HG03354 (cell line): ENCODE data around the gene EBNA1BP2.
A peak's percentile ranks its signal among the peaks of the same experiment; 100 is the strongest.
"Not testable (repeated sequence)": the region's sequence is repeated elsewhere in the genome, so short reads cannot be mapped to it uniquely, and the experiment has no call there.

Experiments
- ATAC-seq: cut with Tn5 transposase; IDR thresholded peaks from one replicate; pipeline ENCODE4 v1.9.1; 2021; ENCODE audit warnings: mild to moderate bottlenecking; ENCODE audit not compliant: unreplicated experiment, poor library complexity, severe bottlenecking

Gene EBNA1BP2

GRCh38 chr1:43177691-43178090 is 5.6 kb upstream of the EBNA1BP2 start:
- no peak for ATAC-seq

GRCh38 chr1:43174873-43175272 is 2.8 kb upstream of the EBNA1BP2 start:
- ATAC-seq, result no peak

- peak; percentile 53 for ATAC-seq
Measured at GRCh38 chr1:43172527-43172972, 460 bp upstream of the EBNA1BP2 start.

- ATAC-seq, result peak; percentile 14
Measured at GRCh38 chr1:43171312-43171875, 696 bp downstream of the EBNA1BP2 start.

GRCh38 chr1:43165765-43166164 is 6.3 kb downstream of the EBNA1BP2 start:
- no peak for ATAC-seq

GRCh38 chr1:43165162-43165561 is 6.9 kb downstream of the EBNA1BP2 start:
- ATAC-seq, result no peak

- no peak for ATAC-seq
Measured at GRCh38 chr1:43156026-43156425, 16.1 kb downstream of the EBNA1BP2 start.

- ATAC-seq, result no peak
Measured at GRCh38 chr1:43153443-43153842, 18.6 kb downstream of the EBNA1BP2 start.

- ATAC-seq, result no peak
Measured at GRCh38 chr1:43152866-43153265, 19.2 kb downstream of the EBNA1BP2 start.

- no peak for ATAC-seq
Measured at GRCh38 chr1:43149889-43150288, 22.2 kb downstream of the EBNA1BP2 start.

GRCh38 chr1:43147625-43148327 is 24.3 kb downstream of the EBNA1BP2 start:
- ATAC-seq, result no peak

GRCh38 chr1:43144237-43144636 is 27.9 kb downstream of the EBNA1BP2 start:
- ATAC-seq, result no peak

GRCh38 chr1:43143441-43143888 is 28.6 kb downstream of the EBNA1BP2 start:
- no peak for ATAC-seq

- ATAC-seq, result no peak
Measured at GRCh38 chr1:43140583-43140982, 31.5 kb downstream of the EBNA1BP2 start.

- no peak for ATAC-seq
Measured at GRCh38 chr1:43140010-43140409, 32.1 kb downstream of the EBNA1BP2 start.

- ATAC-seq, result not testable (repeated sequence)
Measured at GRCh38 chr1:43139295-43139694, 32.8 kb downstream of the EBNA1BP2 start.

GRCh38 chr1:43137445-43138052 is 34.5 kb downstream of the EBNA1BP2 start:
- no peak for ATAC-seq

- ATAC-seq, result no peak
Measured at GRCh38 chr1:43135857-43136781, 36.0 kb downstream of the EBNA1BP2 start.

- no peak for ATAC-seq
Measured at GRCh38 chr1:43134640-43135039, 37.5 kb downstream of the EBNA1BP2 start.

GRCh38 chr1:43134068-43134467 is 38.0 kb downstream of the EBNA1BP2 start:
- ATAC-seq, result no peak
